Ovary (tissue), 3 donors: ENCODE data around the gene PFKFB4.

Experiments used
- EP300 ChIP-seq: sonication (generic); formaldehyde crosslinking; IDR thresholded peaks from one replicate; pipeline ENCODE4 v1.6.1; 2017; ENCODE audit warnings: antibody characterized with exemption
- POLR2A ChIP-seq: fragments of 450-650 bp; IDR thresholded peaks from one replicate; pipeline ENCODE4 v1.6.1; 2017; ENCODE audit warnings: antibody characterized with exemption, mild to moderate bottlenecking, moderate library complexity
- TF ChIP-seq, protein P1 (sequence below), 3 donors: fragments of 450-650 bp in 2 of 3; fragments of 200-600 bp in 1 of 3; IDR thresholded peaks; one replicate each; pipeline versions ENCODE4 v1.5.1 to v1.8.0; 2016 to 2022; ENCODE audit warnings: antibody characterized with exemption in 3 of 3, mild to moderate bottlenecking in 1 of 3
- donor health status: DM: no; HTN: no; CAD: no.

DNA sequence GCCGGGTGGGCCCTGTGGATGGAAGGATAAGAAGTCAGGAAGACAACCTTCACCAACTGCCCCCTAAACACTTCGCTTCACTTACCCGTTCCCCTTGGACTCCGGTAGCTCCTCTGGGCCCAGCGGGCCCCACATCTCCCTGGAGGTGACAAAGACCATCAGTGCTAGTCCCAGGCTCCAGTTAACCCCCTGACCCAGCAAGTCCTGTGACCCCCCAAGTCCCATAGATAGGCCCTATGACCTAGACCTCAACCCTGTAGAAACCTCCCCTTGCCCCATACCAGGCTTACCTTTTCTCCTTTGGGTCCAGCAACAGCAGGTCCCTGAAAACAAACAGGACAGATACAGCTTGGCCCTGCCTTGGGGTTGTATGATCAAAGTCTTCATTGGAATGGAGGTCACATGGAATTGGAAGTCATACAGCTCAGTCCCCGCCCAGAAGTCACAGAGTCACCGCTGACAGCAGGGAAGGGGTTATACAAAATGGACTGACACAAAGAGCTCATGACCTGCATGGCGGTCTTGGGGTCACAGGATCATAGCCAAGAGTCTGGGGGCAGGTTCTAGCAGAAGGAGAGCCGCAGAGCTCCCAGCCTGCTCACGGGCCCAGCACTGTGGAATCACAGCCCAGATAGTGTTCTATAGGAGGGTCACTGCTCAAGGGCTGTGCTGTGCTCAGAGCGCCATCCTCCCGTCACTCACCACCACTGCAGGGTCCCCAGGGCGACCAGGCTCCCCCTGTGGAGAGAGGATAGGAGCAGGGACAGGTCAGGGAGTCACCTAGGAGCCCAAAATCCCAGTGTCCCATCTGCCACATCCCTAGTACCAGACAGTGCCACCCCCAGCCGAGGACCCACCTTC lies 25.2 kb upstream of the PFKFB4 start:
- TF ChIP-seq, protein P1, sequence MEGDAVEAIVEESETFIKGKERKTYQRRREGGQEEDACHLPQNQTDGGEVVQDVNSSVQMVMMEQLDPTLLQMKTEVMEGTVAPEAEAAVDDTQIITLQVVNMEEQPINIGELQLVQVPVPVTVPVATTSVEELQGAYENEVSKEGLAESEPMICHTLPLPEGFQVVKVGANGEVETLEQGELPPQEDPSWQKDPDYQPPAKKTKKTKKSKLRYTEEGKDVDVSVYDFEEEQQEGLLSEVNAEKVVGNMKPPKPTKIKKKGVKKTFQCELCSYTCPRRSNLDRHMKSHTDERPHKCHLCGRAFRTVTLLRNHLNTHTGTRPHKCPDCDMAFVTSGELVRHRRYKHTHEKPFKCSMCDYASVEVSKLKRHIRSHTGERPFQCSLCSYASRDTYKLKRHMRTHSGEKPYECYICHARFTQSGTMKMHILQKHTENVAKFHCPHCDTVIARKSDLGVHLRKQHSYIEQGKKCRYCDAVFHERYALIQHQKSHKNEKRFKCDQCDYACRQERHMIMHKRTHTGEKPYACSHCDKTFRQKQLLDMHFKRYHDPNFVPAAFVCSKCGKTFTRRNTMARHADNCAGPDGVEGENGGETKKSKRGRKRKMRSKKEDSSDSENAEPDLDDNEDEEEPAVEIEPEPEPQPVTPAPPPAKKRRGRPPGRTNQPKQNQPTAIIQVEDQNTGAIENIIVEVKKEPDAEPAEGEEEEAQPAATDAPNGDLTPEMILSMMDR (IDR thresholded peaks at IDR 0.05): no peak
- TF ChIP-seq POLR2A (no peak), EP300 (no peak)
